IMR-90 (cell line): ENCODE data around the gene UBE2C. TPM values are rescaled to one million over a fixed set of nuclear protein-coding genes. Genes with fewer than 3 reads are reported as not detected.
A peak's percentile ranks its signal among the peaks of the same experiment; 100 is the strongest.

Source experiments
- ATAC-seq: fragments of 200-7000 bp; cut with Tn5 transposase; 2 replicates; pipeline ENCODE4 v1.9.1; 2020; ENCODE audit warnings: low read depth, mild to moderate bottlenecking, moderate library complexity
- BruUV-seq: library from RNA; stranded (reverse); fragments of 400-500 nt; replicated peaks from 2 replicates; lab custom pipeline; 2021; lab: Mats Ljungman, UMichigan
- CTCF ChIA-PET: fragments of 300-600 bp; formaldehyde crosslinking; extraction: SDS; loops from one replicate; lab custom pipeline; 2021; ENCODE audit warnings: antibody characterized with exemption; lab: Yijun Ruan, JAX
- POLR2A ChIA-PET: fragments of 300-600 bp; sonication (Branson Sonifier 250); formaldehyde crosslinking; loops from one replicate; lab custom pipeline; 2022; ENCODE audit warnings: antibody characterized with exemption; ENCODE audit not compliant: unreplicated experiment; lab: Charles Lee
- DNase-seq: peaks from one replicate; pipeline ENCODE4 v3.0.0; 2013
- H2AFZ ChIP-seq: replicated peaks from 2 replicates; pipeline ENCODE3; 2013; ENCODE audit warnings: low read length, mild to moderate bottlenecking; ENCODE audit not compliant: poor library complexity
- H2AK5ac ChIP-seq: 2 replicates; pipeline ENCODE4 v1.6.1; 2013; ENCODE audit warnings: low read depth, low read length, inconsistent platforms
- H2AK9ac ChIP-seq: replicated peaks from 2 replicates; pipeline ENCODE3; 2013; ENCODE audit warnings: mild to moderate bottlenecking, low read depth, low read length, moderate library complexity; ENCODE audit not compliant: poor library complexity
- H2BK120ac ChIP-seq: 2 replicates; pipeline ENCODE4 v1.6.1; 2013; ENCODE audit warnings: low read depth, low read length, inconsistent platforms
- H2BK15ac ChIP-seq: 3 replicates; pipeline ENCODE4 v1.6.1; 2013; ENCODE audit warnings: low read depth, low read length, inconsistent platforms
- H2BK20ac ChIP-seq: 2 replicates; pipeline ENCODE4 v1.6.1; 2013; ENCODE audit warnings: low read depth, mild to moderate bottlenecking, inconsistent platforms, low read length, moderate library complexity
- H2BK5ac ChIP-seq: 2 replicates; pipeline ENCODE4 v1.6.1; 2013; ENCODE audit warnings: mild to moderate bottlenecking, low read depth, low read length, inconsistent platforms; ENCODE audit not compliant: poor library complexity, severe bottlenecking
- H3K14ac ChIP-seq: replicated peaks from 2 replicates; pipeline ENCODE4 v1.6.1; 2013; ENCODE audit warnings: low read depth, low read length, inconsistent platforms
- H3K18ac ChIP-seq: 2 replicates; pipeline ENCODE4 v1.6.1; 2013; ENCODE audit warnings: low read depth, low read length, control low read depth
- H3K23ac ChIP-seq: 2 replicates; pipeline ENCODE4 v1.6.1; 2013; ENCODE audit warnings: low read depth, low read length, inconsistent platforms
- H3K27ac ChIP-seq: 2 replicates; pipeline ENCODE4 v1.5.1; 2013; ENCODE audit warnings: mild to moderate bottlenecking, control low read depth, low read length; ENCODE audit not compliant: insufficient read depth
- H3K27me3 ChIP-seq: 2 replicates; pipeline ENCODE4 v1.6.1; 2013; ENCODE audit warnings: low read length; ENCODE audit not compliant: control insufficient read depth, insufficient read depth
- H3K36me3 ChIP-seq: 2 replicates; pipeline ENCODE4 v1.6.1; 2013; ENCODE audit warnings: low read length, mixed read lengths; ENCODE audit not compliant: control insufficient read depth, insufficient read depth
- H3K4ac ChIP-seq: 2 replicates; pipeline ENCODE4 v1.6.1; 2013; ENCODE audit warnings: low read depth, low read length, inconsistent platforms
- H3K4me1 ChIP-seq: 2 replicates; pipeline ENCODE4 v1.6.1; 2013; ENCODE audit warnings: low read length, mixed read lengths; ENCODE audit not compliant: control insufficient read depth, insufficient read depth
- H3K4me2 ChIP-seq: 2 replicates; pipeline ENCODE4 v1.6.1; 2013; ENCODE audit warnings: low read depth, mild to moderate bottlenecking, control low read depth, low read length, moderate library complexity
- H3K4me3 ChIP-seq: 2 replicates; pipeline ENCODE4 v1.5.1; 2013; ENCODE audit warnings: low read depth, mild to moderate bottlenecking, control low read depth, low read length, moderate library complexity; ENCODE audit not compliant: insufficient read depth
- H3K56ac ChIP-seq: 2 replicates; pipeline ENCODE4 v1.6.1; 2013; ENCODE audit warnings: low read length, inconsistent platforms; ENCODE audit not compliant: insufficient read depth; ENCODE audit errors: extremely low read depth
- H3K79me1 ChIP-seq, 2 experiments: 2 replicates each; pipeline ENCODE4 v1.6.1; 2013; ENCODE audit warnings: low read length in 2 of 2, inconsistent platforms in 1 of 2, low read depth in 1 of 2
- H3K9ac ChIP-seq: 2 replicates; pipeline ENCODE4 v1.6.1; 2013; ENCODE audit warnings: low read depth, low read length, control low read depth
- H3K9me1 ChIP-seq: 2 replicates; pipeline ENCODE4 v1.6.1; 2013; ENCODE audit warnings: low read length, inconsistent platforms; ENCODE audit not compliant: insufficient read depth
- H3K9me3 ChIP-seq: 2 replicates; pipeline ENCODE4 v1.6.1; 2013; ENCODE audit warnings: low read length; ENCODE audit not compliant: control insufficient read depth, insufficient read depth
- H4K20me1 ChIP-seq: 2 replicates; pipeline ENCODE4 v1.6.1; 2013; ENCODE audit warnings: low read length, inconsistent platforms; ENCODE audit not compliant: insufficient read depth
- H4K5ac ChIP-seq: 2 replicates; pipeline ENCODE4 v1.6.1; 2013; ENCODE audit warnings: mild to moderate bottlenecking, low read depth, low read length, control low read depth
- H4K8ac ChIP-seq, 2 experiments: 2 replicates each; pipeline ENCODE4 v1.6.1; 2013; ENCODE audit warnings: low read depth in 2 of 2, low read length in 2 of 2, control low read depth in 1 of 2, inconsistent platforms in 1 of 2
- H4K91ac ChIP-seq: 2 replicates; pipeline ENCODE4 v1.6.1; 2013; ENCODE audit warnings: low read depth, low read length, inconsistent platforms; ENCODE audit not compliant: insufficient read depth
- BHLHE40 ChIP-seq: fragments of 150-350 bp; IDR thresholded peaks from 2 replicates; pipeline ENCODE4 v1.6.1; 2016; ENCODE audit warnings: mild to moderate bottlenecking, low read depth, low read length
- CEBPB ChIP-seq: IDR thresholded peaks from 2 replicates; pipeline ENCODE4 v1.6.1; 2012; ENCODE audit warnings: low read depth, low read length, improper control_type of control experiment
- CHD1 ChIP-seq: IDR thresholded peaks from 2 replicates; pipeline ENCODE4 v1.6.1; 2012; ENCODE audit warnings: low read depth, low read length, improper control_type of control experiment
- CTCF ChIP-seq: conservative IDR thresholded peaks from 2 replicates; pipeline ENCODE4 v1.5.1; 2012; ENCODE audit warnings: mild to moderate bottlenecking, low read depth, low read length, improper control_type of control experiment
- ELK1 ChIP-seq: fragments of 150-350 bp; IDR thresholded peaks from 2 replicates; pipeline ENCODE4 v1.6.1; 2016; ENCODE audit warnings: low read depth, mild to moderate bottlenecking, low read length, moderate library complexity, borderline replicate concordance
- FOS ChIP-seq: fragments of 150-350 bp; IDR thresholded peaks from 2 replicates; pipeline ENCODE4 v1.6.1; 2016; ENCODE audit warnings: low read depth, low read length
- MAFK ChIP-seq: IDR thresholded peaks from 2 replicates; pipeline ENCODE4 v1.6.1; 2012; ENCODE audit warnings: low read depth, low read length, improper control_type of control experiment
- MAZ ChIP-seq: IDR thresholded peaks from 2 replicates; pipeline ENCODE4 v1.6.1; 2012; ENCODE audit warnings: low read depth, mild to moderate bottlenecking, low read length, improper control_type of control experiment, moderate library complexity, borderline replicate concordance
- MXI1 ChIP-seq: IDR thresholded peaks from 2 replicates; pipeline ENCODE4 v1.6.1; 2012; ENCODE audit warnings: low read depth, mild to moderate bottlenecking, low read length, moderate library complexity, borderline replicate concordance
- NFE2L2 ChIP-seq: fragments of 150-350 bp; IDR thresholded peaks from 2 replicates; pipeline ENCODE4 v1.6.1; 2016; ENCODE audit warnings: low read depth, mild to moderate bottlenecking, low read length
- POLR2A ChIP-seq: IDR thresholded peaks from 2 replicates; pipeline ENCODE4 v1.6.1; 2012; ENCODE audit warnings: mild to moderate bottlenecking, low read depth, low read length
- RAD21 ChIP-seq: IDR thresholded peaks from 2 replicates; pipeline ENCODE4 v1.6.1; 2012; ENCODE audit warnings: low read length, improper control_type of control experiment
- RCOR1 ChIP-seq: IDR thresholded peaks from 2 replicates; pipeline ENCODE4 v1.6.1; 2012; ENCODE audit warnings: mild to moderate bottlenecking, low read length, improper control_type of control experiment; ENCODE audit not compliant: insufficient replicate concordance
- RFX5 ChIP-seq: IDR thresholded peaks from 2 replicates; pipeline ENCODE4 v1.8.0; 2012; ENCODE audit warnings: low read depth, mild to moderate bottlenecking, low read length, moderate library complexity
- SMC3 ChIP-seq: fragments of 150-350 bp; IDR thresholded peaks from 2 replicates; pipeline ENCODE4 v1.6.1; 2016; ENCODE audit warnings: low read depth, mild to moderate bottlenecking, antibody characterized with exemption, low read length, moderate library complexity
- USF2 ChIP-seq: fragments of 150-350 bp; IDR thresholded peaks from 2 replicates; pipeline ENCODE4 v1.6.1; 2017; ENCODE audit warnings: mild to moderate bottlenecking, antibody characterized with exemption, low read length, low read depth
- WGBS, 2 experiments: methylation state at CpG; one replicate each; pipeline versions ENCODE4 v1.1.5 to v1.1.7; 2013; ENCODE audit warnings: missing lambda C conversion rate in 2 of 2; ENCODE audit not compliant: insufficient read length in 1 of 2; ENCODE audit errors: extremely low coverage in 2 of 2; 5-methylcytosine and 5-hydroxymethylcytosine counted together
- dilution Hi-C: fragments of 300-500 bp; cut with HindIII; formaldehyde crosslinking; loops from one replicate; pipeline ENCODE4 v1.14.3; 2018; ENCODE audit warnings: low sequenced_read_pairs; ENCODE audit not compliant: unreplicated experiment
- in situ Hi-C: fragments of 300-500 bp; cut with MboI; formaldehyde crosslinking; loops from 3 replicates; pipeline ENCODE4 v1.14.3; 2019; ENCODE audit warnings: low sequenced_read_pairs, inconsistent platforms, mixed read lengths
- intact Hi-C: fragments of 100-400 bp; cut with micrococcal nuclease; formaldehyde crosslinking; loops from 2 replicates; pipeline ENCODE4 v1.10.0; 2022
- polyA plus RNA-seq, 3 experiments: library from polyadenylated mRNA; depleted of rRNA; stranded (reverse); fragments of >200 nt; gene quantifications; 2 replicates each; pipeline ENCODE4 v1.2.3, GENCODE V29; 2012; ENCODE audit warnings: low replicate concordance in 1 of 3
- total RNA-seq: library from RNA; depleted of rRNA; stranded (reverse); fragments of >200 nt; gene quantifications from 2 replicates; pipeline ENCODE4 v1.2.3, GENCODE V29; 2012

Gene UBE2C
- total and polyA plus RNA-seq, 2 of the 4 experiments (the other 2 are of a cell fraction), result 43.4 to 120 TPM

DNA sequence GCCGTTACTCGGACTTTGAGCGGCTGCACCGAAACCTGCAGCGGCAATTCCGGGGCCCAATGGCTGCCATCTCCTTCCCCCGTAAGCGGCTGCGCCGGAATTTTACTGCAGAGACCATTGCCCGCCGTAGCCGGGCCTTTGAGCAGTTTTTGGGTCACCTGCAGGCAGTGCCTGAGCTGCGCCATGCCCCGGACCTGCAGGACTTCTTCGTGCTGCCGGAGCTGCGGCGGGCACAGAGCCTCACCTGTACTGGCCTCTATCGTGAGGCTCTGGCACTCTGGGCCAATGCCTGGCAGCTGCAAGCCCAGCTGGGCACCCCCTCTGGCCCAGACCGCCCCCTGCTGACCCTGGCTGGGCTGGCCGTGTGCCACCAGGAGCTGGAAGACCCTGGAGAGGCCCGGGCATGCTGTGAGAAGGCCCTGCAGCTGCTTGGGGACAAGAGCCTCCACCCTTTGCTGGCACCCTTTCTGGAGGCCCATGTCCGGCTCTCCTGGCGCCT is 28.3 kb downstream of the UBE2C start:
- Histone ChIP-seq H3K9me3 (no peaks in the 10 kb centered on the region), H4K5ac (no peak overlapping the region), H3K9me1 (peaks cover 19% of the 10 kb centered on the region), H3K27me3 (no peaks in the 10 kb centered on the region), H3K36me3 (peaks cover 57% of the 10 kb centered on the region), H2BK20ac (no peak overlapping the region), H4K20me1 (peaks cover 5% of the 10 kb centered on the region), H3K56ac (no peak overlapping the region), H2AK9ac (peak overlapping the region; percentile 13), H3K4me1 (peaks cover 4% of the 10 kb centered on the region), H3K18ac (no peak overlapping the region), H3K4me2 (no peak overlapping the region), H4K91ac (no peak overlapping the region), H4K8ac (no peak overlapping the region), H3K14ac (no peak overlapping the region), H2BK120ac (no peak overlapping the region), H3K9ac (no peak overlapping the region), H3K79me1 (peaks cover 11 to 24% of the 10 kb centered on the region in 2 experiments), H2BK5ac (no peak overlapping the region), H3K23ac (no peak overlapping the region), H2BK15ac (no peak overlapping the region), H3K4me3 (no peak overlapping the region), H3K4ac (no peak overlapping the region), H2AK5ac (no peak overlapping the region), H2AFZ (no peak overlapping the region), H3K27ac (no peak overlapping the region)
- TF ChIP-seq CTCF (no peak), SMC3 (no peak), ELK1 (no peak), RAD21 (no peak), MAZ (no peak), POLR2A (no peak), NFE2L2 (no peak), USF2 (no peak), RFX5 (no peak), BHLHE40 (no peak), MXI1 (no peak), MAFK (no peak), FOS (no peak), RCOR1 (no peak), CHD1 (no peak), CEBPB (no peak)
- no peak for DNase-seq
- no peak for ATAC-seq
- in situ Hi-C loops, result no loop called here
- WGBS, 2 experiments, result 95% methylated on average over 20 of the region's 25 CpGs; no CpG with 5 or more reads in 1 of the 2 experiments
- POLR2A ChIA-PET, result no interaction called here
- no TSS peak for BruUV-seq
- intact Hi-C loops, result no loop called here
- dilution Hi-C loops, result no loop called here
- CTCF ChIA-PET, result no interaction called here
